Heart right ventricle (tissue), 16 donors: ENCODE measurements around the gene NUP88. TPM values are rescaled to one million over a fixed set of nuclear protein-coding genes. Genes with fewer than 3 reads are reported as not detected.

Experiments
- ATAC-seq, 8 donors: fragments of 200-7000 bp; cut with Tn5 transposase; one replicate each; pipeline ENCODE4 v1.9.1; 2020; ENCODE audit warnings: mild to moderate bottlenecking in 8 of 8, moderate library complexity in 8 of 8, moderate number of reproducible peaks in 1 of 8
- DNase-seq, 2 donors: peaks; one replicate each; pipeline ENCODE4 v3.0.0-alpha.2; 2020
- H3K27ac ChIP-seq, 10 donors: fragments of 200-600 bp; sonication (generic) in 2 of 10; one replicate each; pipeline versions ENCODE4 v1.5.0 to v1.8.0; 2020 to 2022; ENCODE audit warnings: mild to moderate bottlenecking in 3 of 10
- H3K27me3 ChIP-seq, 7 donors: fragments of 200-600 bp; one replicate each; pipeline ENCODE4 v1.8.0; 2021 to 2022; ENCODE audit warnings: mild to moderate bottlenecking in 2 of 7
- H3K36me3 ChIP-seq, 9 donors: fragments of 200-600 bp; sonication (generic) in 1 of 9; one replicate each; pipeline versions ENCODE4 v1.5.0 to v1.8.0; 2020 to 2022; ENCODE audit warnings: mild to moderate bottlenecking in 2 of 9
- H3K4me1 ChIP-seq, 9 donors: fragments of 200-600 bp; sonication (generic) in 1 of 9; one replicate each; pipeline versions ENCODE4 v1.5.0 to v1.8.0; 2020 to 2022; ENCODE audit warnings: mild to moderate bottlenecking in 4 of 9
- H3K4me3 ChIP-seq, 10 donors: fragments of 200-600 bp; sonication (generic) in 2 of 10; one replicate each; pipeline versions ENCODE4 v1.5.0 to v1.8.0; 2020 to 2022; ENCODE audit warnings: mild to moderate bottlenecking in 7 of 10, moderate library complexity in 2 of 10
- H3K9me3 ChIP-seq, 11 donors: fragments of 200-600 bp in 10 of 11; sonication (generic) in 2 of 11; one replicate each; pipeline versions ENCODE4 v1.5.0 to v1.8.0; 2013 to 2022; ENCODE audit warnings: mild to moderate bottlenecking in 2 of 11, control low read depth in 1 of 11, moderate library complexity in 1 of 11
- WGBS, 2 donors: extraction: QIAGEN DNeasy Blood & Tissue Kit; methylation state at CpG; one replicate each; pipeline ENCODE4 v1.1.7; 2013; ENCODE audit warnings: inconsistent platforms in 1 of 2; 5-methylcytosine and 5-hydroxymethylcytosine counted together
- intact Hi-C, 10 donors: fragments of 100-400 bp; cut with DNase I; formaldehyde crosslinking; loops; one replicate each; pipeline versions ENCODE4 v1.11.1 to v1.14.2; 2022
- polyA plus RNA-seq, 2 donors: library from polyadenylated mRNA; stranded (reverse); fragments of 200-250 nt; gene quantifications; one replicate each; pipeline ENCODE4 v1.2.3, GENCODE V29; 2013
- total RNA-seq, 10 donors: library from RNA; stranded (reverse); fragmentation: NEBNext Ultra II Directional in 3 of 10; extraction: Animal tissue kit (Norgen Biotek cat#: 25700) in 3 of 10; gene quantifications; one replicate each; pipeline versions ENCODE4 v1.2.1 to v1.2.4, GENCODE V29; 2021 to 2023
- TF ChIP-seq, protein P1 (sequence below), 9 donors: fragments of 200-600 bp; sonication (generic) in 2 of 9; IDR thresholded peaks; one replicate each; pipeline versions ENCODE4 v1.5.0 to v1.8.0; 2021 to 2022; ENCODE audit warnings: antibody characterized with exemption in 9 of 9, mild to moderate bottlenecking in 5 of 9, moderate library complexity in 1 of 9
- donor health status: Arrhythmogenic right ventricular cardiomyopathy.
- donor health status: ischemic (EF 13 %, LVEDD 7.1; RV severe dilation, severe dysfunction).
- donor health status: healthy with polysubstance abuse.
- donor health status: DM: no; HTN: yes; CAD: no.
- donor health status: DM: no; HTN: no; CAD: no.
- donor health status: ischemic (EF 25% LVEDD 6.9; RV normal size, moderate dysfunction).
- donor health status: ischemic (EF 25% LVEDD 5.7; RV mildly dilated, moderate dysfunction).
- donor health status: healthy.
- donor health status: DM: yes; HTN: yes; CAD: no.
- donor health status: Ischemic cardiomyopathy.
- donor health status: ischemic (EF 35%, LVEDD 5.7; RV mildly dilated, moderate dysfunction).
- donor health status: nonischemic (EF 11% LVEDD 7.7; RV severe dilation, severe dysfunction).
- donor health status: DM: yes; HTN: yes; CAD: no.
- donor health status: PGD.
- donor health status: ischemic (EF 29% LVEDD 5.4; RV normal size, mild dysfunction).
- donor health status: nonischemic (EF 23%, LVEDD 6.1; RV moderate dilation, normal function).

Gene NUP88
- total and polyA plus RNA-seq, 12 donors, result 23.3 to 59.7 (median 35.5) TPM

DNA sequence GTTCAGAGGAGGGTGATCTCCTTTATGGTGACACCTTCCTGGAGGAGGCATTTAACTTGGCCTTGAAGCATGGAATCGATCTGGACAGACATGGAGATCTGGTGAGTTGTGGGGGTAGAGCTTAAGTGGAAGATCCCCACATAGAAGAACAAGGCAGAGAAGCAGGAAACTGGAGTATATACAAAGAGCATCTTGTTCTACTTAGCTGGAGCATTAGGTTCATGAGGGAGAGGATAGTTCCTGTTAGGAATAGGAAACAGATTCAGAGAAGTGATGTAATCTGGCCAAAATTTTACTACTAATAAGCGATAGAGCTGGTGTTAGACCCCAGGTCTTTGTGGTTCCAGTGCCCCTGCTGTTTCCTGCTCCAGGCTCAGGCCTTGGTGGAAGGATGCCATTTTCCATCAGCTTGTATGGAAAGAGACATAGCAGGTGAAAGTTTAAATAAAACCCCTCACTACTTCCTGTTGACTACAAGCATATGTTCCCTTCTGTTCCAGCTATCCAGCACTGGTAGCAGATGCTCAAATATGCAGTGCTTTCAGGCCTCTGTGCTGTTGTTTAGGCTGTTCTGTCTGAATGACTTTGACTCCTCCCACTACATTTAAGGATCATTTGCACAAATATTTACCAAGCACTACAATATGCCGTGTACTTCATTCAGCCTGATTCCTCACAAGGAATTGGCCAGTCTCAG is 9.9 kb upstream of the NUP88 start:
- intact Hi-C loops, result no loop called here
- no peak for DNase-seq
- Histone ChIP-seq H3K4me3 (no peak overlapping the region), H3K27ac (no peak overlapping the region), H3K9me3 (no peaks in the 10 kb centered on the region), H3K36me3 (peaks cover 0 to 100% (median 75%) of the 10 kb centered on the region in 9 donors), H3K4me1 (peaks cover 0 to 12% (median 0%) of the 10 kb centered on the region in 9 donors), H3K27me3 (no peaks in the 10 kb centered on the region)
- ATAC-seq, result no peak
- TF ChIP-seq, protein P1, sequence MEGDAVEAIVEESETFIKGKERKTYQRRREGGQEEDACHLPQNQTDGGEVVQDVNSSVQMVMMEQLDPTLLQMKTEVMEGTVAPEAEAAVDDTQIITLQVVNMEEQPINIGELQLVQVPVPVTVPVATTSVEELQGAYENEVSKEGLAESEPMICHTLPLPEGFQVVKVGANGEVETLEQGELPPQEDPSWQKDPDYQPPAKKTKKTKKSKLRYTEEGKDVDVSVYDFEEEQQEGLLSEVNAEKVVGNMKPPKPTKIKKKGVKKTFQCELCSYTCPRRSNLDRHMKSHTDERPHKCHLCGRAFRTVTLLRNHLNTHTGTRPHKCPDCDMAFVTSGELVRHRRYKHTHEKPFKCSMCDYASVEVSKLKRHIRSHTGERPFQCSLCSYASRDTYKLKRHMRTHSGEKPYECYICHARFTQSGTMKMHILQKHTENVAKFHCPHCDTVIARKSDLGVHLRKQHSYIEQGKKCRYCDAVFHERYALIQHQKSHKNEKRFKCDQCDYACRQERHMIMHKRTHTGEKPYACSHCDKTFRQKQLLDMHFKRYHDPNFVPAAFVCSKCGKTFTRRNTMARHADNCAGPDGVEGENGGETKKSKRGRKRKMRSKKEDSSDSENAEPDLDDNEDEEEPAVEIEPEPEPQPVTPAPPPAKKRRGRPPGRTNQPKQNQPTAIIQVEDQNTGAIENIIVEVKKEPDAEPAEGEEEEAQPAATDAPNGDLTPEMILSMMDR (IDR thresholded peaks at IDR 0.05), result no peak
- 84 to 88% methylated on average over 3 of the region's 3 CpGs for WGBS, 2 donors

DNA sequence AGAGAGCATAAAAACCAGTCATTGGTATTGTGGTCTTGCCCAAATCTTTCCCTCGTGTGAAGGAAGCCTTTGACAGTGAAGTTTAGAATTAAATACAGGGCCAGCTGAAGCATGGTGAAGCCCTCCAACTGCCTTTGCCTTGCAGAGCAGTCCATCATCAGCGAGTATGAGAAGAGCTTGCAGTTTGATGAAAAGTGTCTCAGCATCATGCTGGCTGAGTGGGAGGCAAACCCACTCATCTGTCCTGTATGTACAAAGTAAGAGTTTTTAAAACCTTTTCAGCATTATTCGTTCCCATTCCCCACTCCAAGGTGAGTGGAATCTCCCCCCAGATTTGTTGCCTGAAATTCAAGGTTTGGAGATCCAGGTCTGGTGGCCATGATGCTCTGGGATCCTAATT is 6.4 kb upstream of the NUP88 start:
- intact Hi-C loops, result no loop called here
- no peaks in the 10 kb centered on the region for H3K9me3 ChIP-seq
- H3K27me3 ChIP-seq, result no peaks in the 10 kb centered on the region
- TF ChIP-seq, protein P1 (IDR thresholded peaks at IDR 0.05), result no peak
- H3K36me3 ChIP-seq, result peaks cover 0 to 98% (median 53%) of the 10 kb centered on the region in 9 donors
- 77 to 88% methylated on average over 3 of the region's 3 CpGs for WGBS, 2 donors
- H3K4me1 ChIP-seq, result peaks cover 0 to 13% (median 8%) of the 10 kb centered on the region in 9 donors
- H3K4me3 ChIP-seq, result no peak overlapping the region
- H3K27ac ChIP-seq, result no peak overlapping the region
- DNase-seq, result no peak
- ATAC-seq, result no peak

DNA sequence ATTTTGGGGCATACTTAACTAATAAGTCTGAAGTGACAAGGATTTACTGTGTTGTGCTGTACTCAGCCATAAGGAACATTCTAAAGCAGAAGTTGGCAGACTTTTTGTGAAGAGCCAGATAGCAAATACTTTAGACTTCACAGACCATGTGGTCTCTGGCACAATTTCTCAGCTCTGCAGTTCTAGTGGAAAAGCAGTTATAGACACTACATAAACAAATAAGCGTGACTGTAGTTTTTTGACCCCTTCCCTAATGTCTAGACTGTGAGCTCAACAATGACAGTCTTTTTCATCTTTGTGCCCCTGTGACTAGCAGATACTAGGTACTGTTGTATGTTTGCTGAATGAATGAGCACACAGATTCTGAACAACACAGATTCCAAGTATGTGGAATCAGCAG is 5.4 kb upstream of the NUP88 start:
- ATAC-seq (no peak), DNase-seq (no peak)
- Histone ChIP-seq H3K27ac (no peak overlapping the region), H3K4me3 (no peak overlapping the region), H3K36me3 (peaks cover 0 to 88% (median 44%) of the 10 kb centered on the region in 9 donors), H3K27me3 (no peaks in the 10 kb centered on the region), H3K9me3 (no peaks in the 10 kb centered on the region), H3K4me1 (peaks cover 0 to 18% (median 12%) of the 10 kb centered on the region in 9 donors)
- intact Hi-C loops, result no loop called here
- WGBS, 2 donors, result 87 to 91% methylated on average over 1 of the region's 1 CpG
- TF ChIP-seq, protein P1 (IDR thresholded peaks at IDR 0.05), result no peak

DNA sequence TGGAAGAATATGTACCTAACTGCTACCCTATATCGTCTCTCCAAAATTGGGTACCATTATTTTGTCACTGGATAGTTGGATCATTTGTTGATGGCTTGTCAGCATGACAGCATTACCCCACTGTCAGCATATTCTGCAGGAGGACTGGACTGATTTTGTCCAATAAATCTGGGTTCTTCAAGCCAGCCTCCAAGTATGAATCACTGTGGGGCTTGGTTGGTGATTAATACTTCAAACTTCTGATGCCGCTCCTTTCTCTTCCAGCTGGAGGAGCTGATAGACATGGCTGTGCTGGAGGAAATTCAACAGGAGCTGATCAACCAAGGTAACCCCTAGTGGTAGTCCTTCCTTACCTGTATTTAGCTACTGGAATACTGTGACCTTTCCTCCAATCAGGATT is 3.0 kb upstream of the NUP88 start:
- Histone ChIP-seq H3K4me3 (no peak overlapping the region), H3K27me3 (no peaks in the 10 kb centered on the region), H3K4me1 (peaks cover 4 to 30% (median 23%) of the 10 kb centered on the region in 9 donors), H3K9me3 (no peaks in the 10 kb centered on the region), H3K27ac (no peak overlapping the region), H3K36me3 (peaks cover 0 to 69% (median 30%) of the 10 kb centered on the region in 9 donors)
- DNase-seq, result no peak
- WGBS, 2 donors, result 97% methylated on average over 2 of the region's 2 CpGs
- TF ChIP-seq, protein P1 (IDR thresholded peaks at IDR 0.05), result no peak
- intact Hi-C loops, result no loop called here
- ATAC-seq, result no peak
